Central memory CD4-positive, alpha-beta T cell (primary cell): ENCODE measurements around the gene KBTBD4.
"Not testable (repeated sequence)": the region's sequence is repeated elsewhere in the genome, so short reads cannot be mapped to it uniquely, and the experiment has no call there.

ENCODE experiments used
- DNase-seq: peaks from one replicate; pipeline ENCODE4 v3.0.0; 2022

The KBTBD4 gene

GRCh38 chr11:47558695-47559094, 20.1 kb downstream of the KBTBD4 start:
- no peak for DNase-seq

GRCh38 chr11:47557004-47557403, 21.8 kb downstream of the KBTBD4 start:
- not testable (repeated sequence) for DNase-seq

GRCh38 chr11:47553406-47553743, 25.4 kb downstream of the KBTBD4 start:
- DNase-seq = no peak

- peak; percentile 91 for DNase-seq
Measured at GRCh38 chr11:47552566-47553405, 26.0 kb downstream of the KBTBD4 start, which contains the start of gene CELF1. TSS of gene CELF1 (minus strand) at chr11:47553132. CDS start at chr11:47499523, 53,609 bp downstream.

GRCh38 chr11:47552056-47552565, 26.7 kb downstream of the KBTBD4 start:
- peak; percentile 15 for DNase-seq

- no peak for DNase-seq
Measured at GRCh38 chr11:47551086-47551485, 27.7 kb downstream of the KBTBD4 start.

- DNase-seq = no peak
Measured at GRCh38 chr11:47550288-47551047, 28.3 kb downstream of the KBTBD4 start.

- not testable (repeated sequence) for DNase-seq
Measured at GRCh38 chr11:47546274-47546673, 32.5 kb downstream of the KBTBD4 start.

- DNase-seq = no peak
Measured at GRCh38 chr11:47545298-47545697, 33.5 kb downstream of the KBTBD4 start.

GRCh38 chr11:47541070-47541469, 37.7 kb downstream of the KBTBD4 start:
- no peak for DNase-seq

GRCh38 chr11:47539681-47540039, 39.1 kb downstream of the KBTBD4 start:
- DNase-seq = no peak

GRCh38 chr11:47538741-47539565, 39.8 kb downstream of the KBTBD4 start:
- DNase-seq = no peak

GRCh38 chr11:47536915-47537314, 41.9 kb downstream of the KBTBD4 start:
- no peak for DNase-seq

- DNase-seq = no peak
Measured at GRCh38 chr11:47534704-47535251, 44.0 kb downstream of the KBTBD4 start.

GRCh38 chr11:47533690-47534151, 45.0 kb downstream of the KBTBD4 start:
- DNase-seq = no peak

GRCh38 chr11:47532597-47533213, 46.1 kb downstream of the KBTBD4 start:
- DNase-seq = no peak

GRCh38 chr11:47531666-47532065, 47.1 kb downstream of the KBTBD4 start:
- no peak for DNase-seq

GRCh38 chr11:47530721-47531120, 48.0 kb downstream of the KBTBD4 start:
- not testable (repeated sequence) for DNase-seq

- no peak for DNase-seq
Measured at GRCh38 chr11:47529951-47530350, 48.8 kb downstream of the KBTBD4 start.

GRCh38 chr11:47527186-47527585, 51.6 kb downstream of the KBTBD4 start:
- DNase-seq = no peak

- not testable (repeated sequence) for DNase-seq
Measured at GRCh38 chr11:47526032-47526431, 52.7 kb downstream of the KBTBD4 start.

GRCh38 chr11:47524291-47524874, 54.4 kb downstream of the KBTBD4 start:
- DNase-seq = peak; percentile 18
